Mucosa of stomach (tissue), 1 donor: ENCODE results near the gene ZNF124.

Experiments
- H3K27me3 ChIP-seq: one replicate; pipeline ENCODE4 v1.7.0; 2013; ENCODE audit warnings: mild to moderate bottlenecking, low read length; ENCODE audit not compliant: control insufficient read depth, insufficient read depth
- H3K36me3 ChIP-seq: one replicate; pipeline ENCODE4 v1.7.0; 2013; ENCODE audit warnings: low read length; ENCODE audit not compliant: control insufficient read depth, insufficient read depth
- H3K4me1 ChIP-seq: one replicate; pipeline ENCODE4 v1.7.0; 2013; ENCODE audit warnings: mild to moderate bottlenecking, low read length; ENCODE audit not compliant: control insufficient read depth, insufficient read depth
- H3K4me3 ChIP-seq: one replicate; pipeline ENCODE4 v1.7.0; 2013; ENCODE audit warnings: low read length
- H3K9ac ChIP-seq: one replicate; pipeline ENCODE4 v1.7.0; 2013; ENCODE audit warnings: mild to moderate bottlenecking, low read length, moderate library complexity
- H3K9me3 ChIP-seq: one replicate; pipeline ENCODE4 v1.7.0; 2013; ENCODE audit warnings: mild to moderate bottlenecking, low read length, moderate library complexity; ENCODE audit not compliant: control insufficient read depth
- donor health status: Pancreatic carcinoma.

Gene ZNF124

GRCh38 chr1:247119600-247120407 lies 52.0 kb downstream of the ZNF124 start:
- Histone ChIP-seq H3K27me3 (no peaks in the 10 kb centered on the region), H3K4me3 (no peak overlapping the region), H3K9me3 (no peaks in the 10 kb centered on the region), H3K9ac (no peak overlapping the region), H3K4me1 (no peaks in the 10 kb centered on the region), H3K36me3 (no peaks in the 10 kb centered on the region)

- no peaks in the 10 kb centered on the region for H3K4me1 ChIP-seq
- no peak overlapping the region for H3K4me3 ChIP-seq
- no peaks in the 10 kb centered on the region for H3K9me3 ChIP-seq
- H3K36me3 ChIP-seq: no peaks in the 10 kb centered on the region
- H3K9ac ChIP-seq: no peak overlapping the region
- no peaks in the 10 kb centered on the region for H3K27me3 ChIP-seq
Observed at GRCh38 chr1:247118946-247119446, 52.8 kb downstream of the ZNF124 start.

GRCh38 chr1:247115545-247115944 lies 56.3 kb downstream of the ZNF124 start:
- Histone ChIP-seq H3K36me3 (no peaks in the 10 kb centered on the region), H3K9ac (no peak overlapping the region), H3K27me3 (peaks cover 3% of the 10 kb centered on the region), H3K9me3 (no peaks in the 10 kb centered on the region), H3K4me3 (no peak overlapping the region), H3K4me1 (peaks cover 9% of the 10 kb centered on the region)

GRCh38 chr1:247115141-247115510 lies 56.7 kb downstream of the ZNF124 start:
- peaks cover 10% of the 10 kb centered on the region for H3K4me1 ChIP-seq

GRCh38 chr1:247114351-247115140 lies 57.3 kb downstream of the ZNF124 start:
- no peak overlapping the region for H3K9ac ChIP-seq
- H3K27me3 ChIP-seq: peaks cover 5% of the 10 kb centered on the region
- H3K4me3 ChIP-seq: no peak overlapping the region
- no peaks in the 10 kb centered on the region for H3K36me3 ChIP-seq
- no peaks in the 10 kb centered on the region for H3K9me3 ChIP-seq
- peaks cover 10% of the 10 kb centered on the region for H3K4me1 ChIP-seq

More at GRCh38 chr1:247115141-247115510, 56.7 kb downstream of the ZNF124 start:
- no peak overlapping the region for H3K9ac ChIP-seq
- H3K9me3 ChIP-seq: no peaks in the 10 kb centered on the region
- H3K36me3 ChIP-seq: no peaks in the 10 kb centered on the region
- H3K4me3 ChIP-seq: no peak overlapping the region
- H3K27me3 ChIP-seq: peaks cover 5% of the 10 kb centered on the region

- H3K27me3 ChIP-seq: peaks cover 5% of the 10 kb centered on the region
- no peak overlapping the region for H3K9ac ChIP-seq
- no peak overlapping the region for H3K4me3 ChIP-seq
- H3K9me3 ChIP-seq: no peaks in the 10 kb centered on the region
- no peaks in the 10 kb centered on the region for H3K36me3 ChIP-seq
- H3K4me1 ChIP-seq: peaks cover 10% of the 10 kb centered on the region
Observed at GRCh38 chr1:247113733-247114271, 58.0 kb downstream of the ZNF124 start.

GRCh38 chr1:247113094-247113497 lies 58.7 kb downstream of the ZNF124 start:
- Histone ChIP-seq H3K36me3 (no peaks in the 10 kb centered on the region), H3K4me3 (no peak overlapping the region), H3K9ac (no peak overlapping the region), H3K27me3 (peaks cover 5% of the 10 kb centered on the region), H3K9me3 (no peaks in the 10 kb centered on the region), H3K4me1 (peaks cover 10% of the 10 kb centered on the region)

- no peak overlapping the region for H3K4me3 ChIP-seq
- H3K4me1 ChIP-seq: peaks cover 10% of the 10 kb centered on the region
- peak overlapping the region; percentile 72 for H3K9ac ChIP-seq
- H3K9me3 ChIP-seq: no peaks in the 10 kb centered on the region
- no peaks in the 10 kb centered on the region for H3K36me3 ChIP-seq
- peaks cover 5% of the 10 kb centered on the region for H3K27me3 ChIP-seq
Observed at GRCh38 chr1:247112479-247112781, 59.4 kb downstream of the ZNF124 start.

GRCh38 chr1:247111700-247112478 lies 59.9 kb downstream of the ZNF124 start:
- Histone ChIP-seq H3K36me3 (no peaks in the 10 kb centered on the region), H3K9me3 (no peaks in the 10 kb centered on the region), H3K27me3 (peaks cover 5% of the 10 kb centered on the region), H3K4me3 (peak overlapping the region; percentile 19), H3K4me1 (peaks cover 10% of the 10 kb centered on the region), H3K9ac (peak overlapping the region; percentile 72)

- Histone ChIP-seq H3K9ac (peak overlapping the region; percentile 72), H3K4me1 (peaks cover 10% of the 10 kb centered on the region), H3K9me3 (no peaks in the 10 kb centered on the region), H3K36me3 (no peaks in the 10 kb centered on the region), H3K4me3 (peak overlapping the region; percentile 19), H3K27me3 (peaks cover 5% of the 10 kb centered on the region)
Observed at GRCh38 chr1:247111259-247111699, 60.5 kb downstream of the ZNF124 start.

GRCh38 chr1:247110627-247111258 lies 61.1 kb downstream of the ZNF124 start:
- Histone ChIP-seq H3K4me3 (no peak overlapping the region), H3K9ac (peak overlapping the region; percentile 72), H3K4me1 (peaks cover 10% of the 10 kb centered on the region), H3K27me3 (peaks cover 5% of the 10 kb centered on the region), H3K9me3 (no peaks in the 10 kb centered on the region), H3K36me3 (no peaks in the 10 kb centered on the region)
